ENCODE results near the gene CERS4. TPM values are rescaled to one million over a fixed set of nuclear protein-coding genes. Genes with fewer than 3 reads are reported as not detected.

The CERS4 gene
- total and polyA plus RNA-seq, 10 donors, result 27.7 to 49.2 (median 43.1) TPM

DNA sequence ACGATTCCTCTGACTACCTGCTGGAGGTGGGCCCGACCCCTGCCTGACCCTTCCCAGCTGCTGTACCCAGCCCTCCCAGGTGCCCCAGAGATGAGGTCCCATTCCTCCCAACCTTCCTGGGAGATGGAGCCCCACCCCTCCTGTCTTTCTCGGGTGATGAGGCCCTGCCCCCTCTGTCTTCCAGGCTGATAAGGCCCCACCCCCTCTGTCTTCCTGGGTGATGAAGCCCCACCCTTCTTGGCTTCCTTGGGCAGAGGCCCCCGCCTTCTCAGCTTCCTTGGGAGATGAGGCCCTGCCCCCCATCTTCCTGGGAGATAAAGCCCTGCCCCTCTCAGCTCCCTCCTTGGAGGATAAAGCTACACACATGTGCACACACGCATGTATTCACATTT, 47.9 kb downstream of the CERS4 start:
- Histone ChIP-seq H3K4me3 (no peak overlapping the region), H3K4me1 (peaks cover 0 to 17% (median 6%) of the 10 kb centered on the region in 6 donors), H3K9me3 (no peaks in the 10 kb centered on the region), H3K36me3 (peaks cover 0 to 82% (median 35%) of the 10 kb centered on the region in 6 donors), H3K27me3 (replicated peaks in 1 of 7) (no peaks in the 10 kb centered on the region), H3K27ac (no peak overlapping the region)
- intact Hi-C loops (cut with DNase I; ENCODE audit: low total_unique reads), result no loop called here
- 66 to 85% (median 73%) methylated on average over 5 of the region's 5 CpGs for WGBS, 5 donors
- no peak for TF ChIP-seq POLR2A (IDR thresholded peaks at IDR 0.05)
- TF ChIP-seq, protein P1, sequence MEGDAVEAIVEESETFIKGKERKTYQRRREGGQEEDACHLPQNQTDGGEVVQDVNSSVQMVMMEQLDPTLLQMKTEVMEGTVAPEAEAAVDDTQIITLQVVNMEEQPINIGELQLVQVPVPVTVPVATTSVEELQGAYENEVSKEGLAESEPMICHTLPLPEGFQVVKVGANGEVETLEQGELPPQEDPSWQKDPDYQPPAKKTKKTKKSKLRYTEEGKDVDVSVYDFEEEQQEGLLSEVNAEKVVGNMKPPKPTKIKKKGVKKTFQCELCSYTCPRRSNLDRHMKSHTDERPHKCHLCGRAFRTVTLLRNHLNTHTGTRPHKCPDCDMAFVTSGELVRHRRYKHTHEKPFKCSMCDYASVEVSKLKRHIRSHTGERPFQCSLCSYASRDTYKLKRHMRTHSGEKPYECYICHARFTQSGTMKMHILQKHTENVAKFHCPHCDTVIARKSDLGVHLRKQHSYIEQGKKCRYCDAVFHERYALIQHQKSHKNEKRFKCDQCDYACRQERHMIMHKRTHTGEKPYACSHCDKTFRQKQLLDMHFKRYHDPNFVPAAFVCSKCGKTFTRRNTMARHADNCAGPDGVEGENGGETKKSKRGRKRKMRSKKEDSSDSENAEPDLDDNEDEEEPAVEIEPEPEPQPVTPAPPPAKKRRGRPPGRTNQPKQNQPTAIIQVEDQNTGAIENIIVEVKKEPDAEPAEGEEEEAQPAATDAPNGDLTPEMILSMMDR (IDR thresholded peaks at IDR 0.05 in 8 of 11, conservative IDR thresholded peaks at IDR 0.05 in 3 of 11), result no peak
- peak in 1 of 3 donors; percentile 10 for TF ChIP-seq POLR2AphosphoS5 (IDR thresholded peaks at IDR 0.05)
- DNase-seq, result no peak

- peaks cover 0 to 9% (median 0%) of the 10 kb centered on the region in 6 donors for H3K4me1 ChIP-seq
- TF ChIP-seq POLR2A (IDR thresholded peaks at IDR 0.05) (no peak), POLR2AphosphoS5 (IDR thresholded peaks at IDR 0.05) (no peak)
- TF ChIP-seq, protein P1 (IDR thresholded peaks at IDR 0.05 in 8 of 11, conservative IDR thresholded peaks at IDR 0.05 in 3 of 11), result no peak
- peak; percentile 57 for DNase-seq
- peaks cover 0 to 82% (median 41%) of the 10 kb centered on the region in 6 donors for H3K36me3 ChIP-seq
- H3K4me3 ChIP-seq, result no peak overlapping the region
- H3K27ac ChIP-seq, result no peak overlapping the region
- H3K9me3 ChIP-seq, result no peaks in the 10 kb centered on the region
- intact Hi-C loops (cut with DNase I; ENCODE audit: low total_unique reads), result no loop called here
- WGBS, 5 donors, result 81 to 95% (median 87%) methylated on average over 10 to 11 of the region's 11 CpGs
- no peaks in the 10 kb centered on the region for H3K27me3 ChIP-seq (replicated peaks in 1 of 7)
These were observed 50.2 kb downstream of the CERS4 start for GRCh38 chr19:8259142-8259921.

GRCh38 chr19:8259922-8260247, 50.7 kb downstream of the CERS4 start:
- DNase-seq, result peak; percentile 60

GRCh38 chr19:8261347-8261746, 52.2 kb downstream of the CERS4 start:
- WGBS, 5 donors, result 89 to 95% (median 92%) methylated on average over 9 of the region's 9 CpGs
- Histone ChIP-seq H3K27ac (no peak overlapping the region), H3K27me3 (replicated peaks in 1 of 7) (no peaks in the 10 kb centered on the region), H3K4me3 (no peak overlapping the region), H3K36me3 (peaks cover 0 to 62% (median 29%) of the 10 kb centered on the region in 6 donors), H3K4me1 (peaks cover 0 to 9% (median 0%) of the 10 kb centered on the region in 6 donors), H3K9me3 (no peaks in the 10 kb centered on the region)
- peak; percentile 39 for DNase-seq
- TF ChIP-seq POLR2AphosphoS5 (IDR thresholded peaks at IDR 0.05) (no peak), POLR2A (IDR thresholded peaks at IDR 0.05) (no peak)
- TF ChIP-seq, protein P1 (IDR thresholded peaks at IDR 0.05 in 8 of 11, conservative IDR thresholded peaks at IDR 0.05 in 3 of 11), result no peak
- intact Hi-C loops (cut with DNase I; ENCODE audit: low total_unique reads), result no loop called here

More at GRCh38 chr19:8259922-8260247, 50.7 kb downstream of the CERS4 start:
- WGBS, 5 donors, result 80 to 100% (median 90%) methylated on average over 3 of the region's 3 CpGs
- Histone ChIP-seq H3K4me1 (peaks cover 0 to 9% (median 0%) of the 10 kb centered on the region in 6 donors), H3K27me3 (replicated peaks in 1 of 7) (no peaks in the 10 kb centered on the region), H3K9me3 (no peaks in the 10 kb centered on the region), H3K36me3 (peaks cover 0 to 76% (median 41%) of the 10 kb centered on the region in 6 donors), H3K27ac (no peak overlapping the region), H3K4me3 (no peak overlapping the region)
- intact Hi-C loops (cut with DNase I; ENCODE audit: low total_unique reads), result no loop called here
- TF ChIP-seq, protein P1 (IDR thresholded peaks at IDR 0.05 in 8 of 11, conservative IDR thresholded peaks at IDR 0.05 in 3 of 11), result no peak
- no peak for TF ChIP-seq POLR2AphosphoS5 (IDR thresholded peaks at IDR 0.05)

All from spleen (tissue), 11 donors.